Smooth muscle cell (in vitro differentiated cells): ENCODE measurements around the gene DDX55. TPM values are rescaled to one million over a fixed set of nuclear protein-coding genes. Genes with fewer than 3 reads are reported as not detected.

ENCODE experiments used
- DNase-seq: peaks from one replicate; lab custom pipeline; 2025; ENCODE audit not compliant: unreplicated experiment; lab: John Stamatoyannopoulos, UW
- H2AFZ ChIP-seq: fragments of 200-600 bp; sonication (generic); 2 replicates; pipeline ENCODE4 v1.6.0; 2016; ENCODE audit warnings: antibody characterized with exemption, low read depth, mild to moderate bottlenecking
- H3F3A ChIP-seq: fragments of 200-600 bp; sonication (generic); 2 replicates; pipeline ENCODE4 v1.6.0; 2017; ENCODE audit warnings: antibody characterized with exemption, low read depth
- H3K27ac ChIP-seq: fragments of 200-600 bp; sonication (generic); 2 replicates; pipeline ENCODE4 v1.5.1; 2016; ENCODE audit warnings: low read depth, mild to moderate bottlenecking
- H3K27me3 ChIP-seq: fragments of 200-600 bp; sonication (generic); 2 replicates; pipeline ENCODE4 v1.6.1; 2016; ENCODE audit warnings: low read depth, mild to moderate bottlenecking
- H3K36me3 ChIP-seq: fragments of 200-600 bp; sonication (generic); 2 replicates; pipeline ENCODE4 v1.5.1; 2016; ENCODE audit warnings: low read depth
- H3K4me1 ChIP-seq: fragments of 200-600 bp; sonication (generic); 2 replicates; pipeline ENCODE4 v1.5.1; 2016; ENCODE audit warnings: low read depth
- H3K4me2 ChIP-seq: fragments of 200-600 bp; sonication (generic); 2 replicates; pipeline ENCODE4 v1.6.0; 2016; ENCODE audit warnings: mild to moderate bottlenecking
- H3K4me3 ChIP-seq: fragments of 200-600 bp; sonication (generic); 2 replicates; pipeline ENCODE4 v1.5.1; 2016; ENCODE audit warnings: mild to moderate bottlenecking
- H3K79me2 ChIP-seq: fragments of 200-600 bp; sonication (generic); 2 replicates; pipeline ENCODE4 v1.6.0; 2016; ENCODE audit warnings: low read depth, mild to moderate bottlenecking
- H3K9ac ChIP-seq: fragments of 200-600 bp; sonication (generic); 2 replicates; pipeline ENCODE4 v1.6.0; 2016; ENCODE audit warnings: low read depth
- H3K9me3 ChIP-seq: fragments of 200-600 bp; sonication (generic); replicated peaks from 2 replicates; pipeline ENCODE4 v1.5.1; 2016; ENCODE audit warnings: low read depth
- H4K20me1 ChIP-seq: fragments of 200-600 bp; sonication (generic); 2 replicates; pipeline ENCODE4 v1.6.0; 2016; ENCODE audit warnings: low read depth
- CTCF ChIP-seq: fragments of 200-600 bp; sonication (generic); IDR thresholded peaks from 2 replicates; pipeline ENCODE4 v1.5.1; 2017; ENCODE audit warnings: borderline replicate concordance, mild to moderate bottlenecking, antibody characterized with exemption; ENCODE audit not compliant: insufficient read depth, poor library complexity, severe bottlenecking
- WGBS: methylation state at CpG from one replicate; pipeline ENCODE4 v1.1.7; 2016; ENCODE audit warnings: low lambda C conversion rate; 5-methylcytosine and 5-hydroxymethylcytosine counted together
- polyA plus RNA-seq: library from polyadenylated mRNA; unstranded; fragments of >200 nt; fragmentation: Nextera tagmentation; extraction: Ambion mirVana; gene quantifications from 2 replicates; pipeline ENCODE4 v1.2.1, GENCODE V29; 2016
- total RNA-seq: library from RNA; depleted of rRNA; stranded (reverse); fragments of >200 nt; gene quantifications from 2 replicates; pipeline ENCODE4 v1.2.3, GENCODE V29; 2014

The DDX55 gene
- total and polyA plus RNA-seq, 2 experiments from 2014 or later = 14.5 to 14.7 TPM

GRCh38 chr12:123617580-123617979, 15.7 kb downstream of the DDX55 start:
- TF ChIP-seq CTCF = no peak
- H3K79me2 ChIP-seq = no peaks in the 10 kb centered on the region
- no peaks in the 10 kb centered on the region for H3K9me3 ChIP-seq
- WGBS = 92% methylated on average over 13 of the region's 13 CpGs
- H4K20me1 ChIP-seq = no peaks in the 10 kb centered on the region
- no peak overlapping the region for H3K4me3 ChIP-seq
- no peak for DNase-seq
- H3K27ac ChIP-seq = no peak overlapping the region
- peaks cover 7% of the 10 kb centered on the region for H3F3A ChIP-seq
- H3K4me2 ChIP-seq = no peak overlapping the region
- H3K27me3 ChIP-seq = no peaks in the 10 kb centered on the region
- H3K9ac ChIP-seq = no peak overlapping the region
- no peaks in the 10 kb centered on the region for H3K4me1 ChIP-seq
- H3K36me3 ChIP-seq = peaks cover 24% of the 10 kb centered on the region
- H2AFZ ChIP-seq = no peak overlapping the region

- no peaks in the 10 kb centered on the region for H4K20me1 ChIP-seq
- H3F3A ChIP-seq = peaks cover 7% of the 10 kb centered on the region
- WGBS = 87% methylated on average over 8 of the region's 8 CpGs
- H3K27me3 ChIP-seq = no peaks in the 10 kb centered on the region
- peaks cover 19% of the 10 kb centered on the region for H3K36me3 ChIP-seq
- H3K27ac ChIP-seq = no peak overlapping the region
- H3K9me3 ChIP-seq = no peaks in the 10 kb centered on the region
- no peak for TF ChIP-seq CTCF
- H2AFZ ChIP-seq = no peak overlapping the region
- no peaks in the 10 kb centered on the region for H3K79me2 ChIP-seq
- no peak overlapping the region for H3K4me3 ChIP-seq
- no peaks in the 10 kb centered on the region for H3K4me1 ChIP-seq
- DNase-seq = no peak
- H3K9ac ChIP-seq = no peak overlapping the region
- no peak overlapping the region for H3K4me2 ChIP-seq
Observed at GRCh38 chr12:123621101-123621500, 19.2 kb downstream of the DDX55 start.

GRCh38 chr12:123621619-123622530, 20.0 kb downstream of the DDX55 start:
- H3K27me3 ChIP-seq = no peaks in the 10 kb centered on the region
- H3F3A ChIP-seq = peaks cover 7% of the 10 kb centered on the region
- TF ChIP-seq CTCF = no peak
- WGBS = 92% methylated on average over 15 of the region's 15 CpGs
- H3K9ac ChIP-seq = no peak overlapping the region
- no peaks in the 10 kb centered on the region for H3K79me2 ChIP-seq
- no peaks in the 10 kb centered on the region for H3K9me3 ChIP-seq
- H3K4me1 ChIP-seq = no peaks in the 10 kb centered on the region
- H2AFZ ChIP-seq = no peak overlapping the region
- H4K20me1 ChIP-seq = no peaks in the 10 kb centered on the region
- no peak overlapping the region for H3K4me3 ChIP-seq
- no peak overlapping the region for H3K27ac ChIP-seq
- DNase-seq = no peak
- H3K4me2 ChIP-seq = no peak overlapping the region
- peaks cover 27% of the 10 kb centered on the region for H3K36me3 ChIP-seq
